HEK293 (cell line): Measurements from ENCODE around the gene PROM2.

Experiments used
- CTCF ChIA-PET: fragments of 350-600 bp; formaldehyde crosslinking; extraction: SDS; loops from one replicate; lab custom pipeline; 2021; ENCODE audit warnings: antibody characterized with exemption; lab: Yijun Ruan, JAX
- POLR2A ChIA-PET: fragments of 300-600 bp; formaldehyde crosslinking; extraction: SDS; loops from one replicate; lab custom pipeline; 2020; ENCODE audit warnings: antibody characterized with exemption, inconsistent platforms; lab: Yijun Ruan, JAX
- H3K27ac ChIP-seq: fragments of 200-500 bp; sonication (Bioruptor generic); 2 replicates; pipeline ENCODE4 v1.5.1; 2014; ENCODE audit warnings: low read depth, low read length, control low read depth, inconsistent platforms; ENCODE audit errors: extremely low read depth
- H3K36me3 ChIP-seq, 2 experiments: fragments of 200-500 bp in 1 of 2; sonication (Bioruptor generic) in 1 of 2; 1 replicate in 1 of 2; 2 replicates in 1 of 2; pipeline ENCODE4 v1.5.1; 2014 to 2017; ENCODE audit warnings: inconsistent platforms in 2 of 2, low read length in 2 of 2; ENCODE audit not compliant: control insufficient read depth in 2 of 2, insufficient read depth in 1 of 2
- H3K4me1 ChIP-seq: fragments of 200-500 bp; sonication (Bioruptor generic); 2 replicates; pipeline ENCODE4 v1.5.1; 2014; ENCODE audit warnings: mild to moderate bottlenecking, low read length, inconsistent platforms; ENCODE audit not compliant: control insufficient read depth, insufficient read depth
- H3K4me3 ChIP-seq: 2 replicates; pipeline ENCODE4 v1.5.1; 2011; ENCODE audit warnings: low read depth, mild to moderate bottlenecking, control low read depth, low read length, moderate library complexity
- H3K9me3 ChIP-seq: fragments of 200-500 bp; sonication (Bioruptor generic); 2 replicates; pipeline ENCODE4 v1.5.1; 2014; ENCODE audit warnings: low read depth, low read length, inconsistent platforms; ENCODE audit not compliant: control insufficient read depth, insufficient read depth
- IKZF3 ChIP-seq: fragments of 450-650 bp; IDR thresholded peaks from 2 replicates; pipeline ENCODE4 v1.5.0; 2018; ENCODE audit warnings: missing biosample characterization, mild to moderate bottlenecking, missing genetic modification characterization, moderate library complexity
- KLF7 ChIP-seq: fragments of 450-650 bp; formaldehyde crosslinking; IDR thresholded peaks from 2 replicates; pipeline ENCODE4 v1.5.1; 2016; ENCODE audit warnings: missing biosample characterization, missing genetic modification characterization, borderline replicate concordance
- YY1 ChIP-seq: fragments of 450-650 bp; formaldehyde crosslinking; IDR thresholded peaks from 2 replicates; pipeline ENCODE4 v1.5.1; 2018; ENCODE audit warnings: missing biosample characterization, missing genetic modification characterization
- ZBTB8A ChIP-seq: fragments of 450-650 bp; formaldehyde crosslinking; IDR thresholded peaks from 2 replicates; pipeline ENCODE4 v1.5.1; 2016; ENCODE audit warnings: missing biosample characterization, missing genetic modification characterization
- ZNF202 ChIP-seq: fragments of 450-650 bp; formaldehyde crosslinking; IDR thresholded peaks from 2 replicates; pipeline ENCODE4 v1.5.1; 2016; ENCODE audit warnings: missing biosample characterization, missing genetic modification characterization, borderline replicate concordance
- ZNF214 ChIP-seq: fragments of 450-650 bp; formaldehyde crosslinking; IDR thresholded peaks from 2 replicates; pipeline ENCODE4 v1.5.1; 2017; ENCODE audit warnings: missing biosample characterization, mild to moderate bottlenecking, missing genetic modification characterization, borderline replicate concordance
- ZNF239 ChIP-seq: fragments of 450-650 bp; formaldehyde crosslinking; IDR thresholded peaks from 2 replicates; pipeline ENCODE4 v1.5.1; 2016; ENCODE audit warnings: missing biosample characterization, missing genetic modification characterization
- ZNF394 ChIP-seq: fragments of 450-650 bp; formaldehyde crosslinking; IDR thresholded peaks from 2 replicates; pipeline ENCODE4 v1.5.1; 2016; ENCODE audit warnings: missing biosample characterization, missing genetic modification characterization, mild to moderate bottlenecking, moderate library complexity, borderline replicate concordance
- ZNF600 ChIP-seq: fragments of 450-650 bp; formaldehyde crosslinking; IDR thresholded peaks from 2 replicates; pipeline ENCODE4 v1.5.1; 2016; ENCODE audit warnings: missing biosample characterization, missing genetic modification characterization
- ZNF629 ChIP-seq: fragments of 450-650 bp; formaldehyde crosslinking; IDR thresholded peaks from 2 replicates; pipeline ENCODE4 v1.5.1; 2017; ENCODE audit warnings: missing biosample characterization, missing genetic modification characterization
- TF ChIP-seq, protein P1 (sequence below): fragments of 450-650 bp; formaldehyde crosslinking; conservative IDR thresholded peaks from 2 replicates; pipeline ENCODE4 v1.5.1; 2016; ENCODE audit warnings: low read depth, missing biosample characterization, missing genetic modification characterization
- TF ChIP-seq, protein P2 (sequence below): fragments of 450-650 bp; formaldehyde crosslinking; IDR thresholded peaks from 2 replicates; pipeline ENCODE4 v1.5.1; 2016; ENCODE audit warnings: missing biosample characterization, missing genetic modification characterization
- TF ChIP-seq, protein P3 (sequence below): fragments of 450-650 bp; formaldehyde crosslinking; IDR thresholded peaks from 2 replicates; pipeline ENCODE4 v1.5.1; 2016; ENCODE audit warnings: missing biosample characterization, missing genetic modification characterization
- TF ChIP-seq, protein P4 (sequence below): fragments of 450-650 bp; formaldehyde crosslinking; IDR thresholded peaks from 2 replicates; pipeline ENCODE4 v1.5.1; 2016; ENCODE audit warnings: missing biosample characterization, missing genetic modification characterization
- TF ChIP-seq, protein P5 (sequence below): fragments of 450-650 bp; formaldehyde crosslinking; IDR thresholded peaks from 2 replicates; pipeline ENCODE4 v1.5.1; 2016; ENCODE audit warnings: missing biosample characterization, missing genetic modification characterization, borderline replicate concordance

Gene PROM2, protein sequence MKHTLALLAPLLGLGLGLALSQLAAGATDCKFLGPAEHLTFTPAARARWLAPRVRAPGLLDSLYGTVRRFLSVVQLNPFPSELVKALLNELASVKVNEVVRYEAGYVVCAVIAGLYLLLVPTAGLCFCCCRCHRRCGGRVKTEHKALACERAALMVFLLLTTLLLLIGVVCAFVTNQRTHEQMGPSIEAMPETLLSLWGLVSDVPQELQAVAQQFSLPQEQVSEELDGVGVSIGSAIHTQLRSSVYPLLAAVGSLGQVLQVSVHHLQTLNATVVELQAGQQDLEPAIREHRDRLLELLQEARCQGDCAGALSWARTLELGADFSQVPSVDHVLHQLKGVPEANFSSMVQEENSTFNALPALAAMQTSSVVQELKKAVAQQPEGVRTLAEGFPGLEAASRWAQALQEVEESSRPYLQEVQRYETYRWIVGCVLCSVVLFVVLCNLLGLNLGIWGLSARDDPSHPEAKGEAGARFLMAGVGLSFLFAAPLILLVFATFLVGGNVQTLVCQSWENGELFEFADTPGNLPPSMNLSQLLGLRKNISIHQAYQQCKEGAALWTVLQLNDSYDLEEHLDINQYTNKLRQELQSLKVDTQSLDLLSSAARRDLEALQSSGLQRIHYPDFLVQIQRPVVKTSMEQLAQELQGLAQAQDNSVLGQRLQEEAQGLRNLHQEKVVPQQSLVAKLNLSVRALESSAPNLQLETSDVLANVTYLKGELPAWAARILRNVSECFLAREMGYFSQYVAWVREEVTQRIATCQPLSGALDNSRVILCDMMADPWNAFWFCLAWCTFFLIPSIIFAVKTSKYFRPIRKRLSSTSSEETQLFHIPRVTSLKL

DNA sequence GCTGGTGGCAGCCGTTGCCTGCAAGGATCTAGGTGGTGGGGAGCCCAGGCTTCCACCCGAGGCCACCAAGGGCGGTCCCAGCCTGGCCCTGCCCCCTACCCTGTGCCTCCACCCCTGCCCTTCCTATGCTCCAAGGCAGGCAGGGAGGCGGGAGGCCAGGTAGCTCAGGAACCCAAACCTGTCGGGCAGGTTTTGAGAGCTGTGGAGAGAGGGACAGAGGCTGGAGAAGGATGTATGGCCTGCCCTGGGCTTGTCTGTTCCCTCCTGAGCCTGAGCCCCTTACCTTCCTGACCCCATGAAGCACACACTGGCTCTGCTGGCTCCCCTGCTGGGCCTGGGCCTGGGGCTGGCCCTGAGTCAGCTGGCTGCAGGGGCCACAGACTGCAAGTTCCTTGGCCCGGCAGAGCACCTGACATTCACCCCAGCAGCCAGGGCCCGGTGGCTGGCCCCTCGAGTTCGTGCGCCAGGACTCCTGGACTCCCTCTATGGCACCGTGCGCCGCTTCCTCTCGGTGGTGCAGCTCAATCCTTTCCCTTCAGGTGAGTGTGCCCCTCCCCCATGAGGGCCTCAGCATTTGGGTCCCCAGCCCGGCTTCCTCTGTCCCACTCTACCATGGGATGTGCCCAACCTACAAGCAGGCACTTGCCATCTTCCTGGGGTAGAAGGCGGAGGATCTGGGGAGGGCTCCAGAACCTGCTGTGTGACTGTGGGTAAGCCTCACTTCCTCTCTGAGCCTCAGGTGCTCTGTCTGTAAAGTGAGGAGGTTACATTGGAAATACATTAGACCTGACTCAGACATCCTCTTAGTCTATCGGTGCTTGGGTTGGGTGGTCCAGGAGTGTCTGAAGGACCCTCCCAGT is at the start of gene PROM2:
TSS of gene PROM2 (plus strand) at position 159 of the 860 bp plus-strand sequence. CDS start at position 296, 137 bp downstream.
- H3K27ac ChIP-seq, result no peak within 1 kb of the TSS
- POLR2A ChIA-PET, result no interaction called here
- H3K4me3 ChIP-seq, result no peak within 1 kb of the TSS
- CTCF ChIA-PET, result no interaction called here
- no peaks in the 10 kb centered on the region for H3K36me3 ChIP-seq
- H3K4me1 ChIP-seq, result no peaks in the 10 kb centered on the region
- no peaks in the 10 kb centered on the region for H3K9me3 ChIP-seq
- TF ChIP-seq ZBTB8A (tag by site-specific recombination) (no peak), IKZF3 (tag by site-specific recombination) (no peak), KLF7 (tag by site-specific recombination) (no peak), YY1 (tag by site-specific recombination) (no peak), ZNF394 (tag by site-specific recombination) (no peak), ZNF202 (tag by site-specific recombination) (no peak), ZNF629 (no peak), ZNF239 (tag by site-specific recombination) (no peak), ZNF214 (tag by site-specific recombination) (no peak), ZNF600 (tag by site-specific recombination) (no peak)
- TF ChIP-seq, protein P1, sequence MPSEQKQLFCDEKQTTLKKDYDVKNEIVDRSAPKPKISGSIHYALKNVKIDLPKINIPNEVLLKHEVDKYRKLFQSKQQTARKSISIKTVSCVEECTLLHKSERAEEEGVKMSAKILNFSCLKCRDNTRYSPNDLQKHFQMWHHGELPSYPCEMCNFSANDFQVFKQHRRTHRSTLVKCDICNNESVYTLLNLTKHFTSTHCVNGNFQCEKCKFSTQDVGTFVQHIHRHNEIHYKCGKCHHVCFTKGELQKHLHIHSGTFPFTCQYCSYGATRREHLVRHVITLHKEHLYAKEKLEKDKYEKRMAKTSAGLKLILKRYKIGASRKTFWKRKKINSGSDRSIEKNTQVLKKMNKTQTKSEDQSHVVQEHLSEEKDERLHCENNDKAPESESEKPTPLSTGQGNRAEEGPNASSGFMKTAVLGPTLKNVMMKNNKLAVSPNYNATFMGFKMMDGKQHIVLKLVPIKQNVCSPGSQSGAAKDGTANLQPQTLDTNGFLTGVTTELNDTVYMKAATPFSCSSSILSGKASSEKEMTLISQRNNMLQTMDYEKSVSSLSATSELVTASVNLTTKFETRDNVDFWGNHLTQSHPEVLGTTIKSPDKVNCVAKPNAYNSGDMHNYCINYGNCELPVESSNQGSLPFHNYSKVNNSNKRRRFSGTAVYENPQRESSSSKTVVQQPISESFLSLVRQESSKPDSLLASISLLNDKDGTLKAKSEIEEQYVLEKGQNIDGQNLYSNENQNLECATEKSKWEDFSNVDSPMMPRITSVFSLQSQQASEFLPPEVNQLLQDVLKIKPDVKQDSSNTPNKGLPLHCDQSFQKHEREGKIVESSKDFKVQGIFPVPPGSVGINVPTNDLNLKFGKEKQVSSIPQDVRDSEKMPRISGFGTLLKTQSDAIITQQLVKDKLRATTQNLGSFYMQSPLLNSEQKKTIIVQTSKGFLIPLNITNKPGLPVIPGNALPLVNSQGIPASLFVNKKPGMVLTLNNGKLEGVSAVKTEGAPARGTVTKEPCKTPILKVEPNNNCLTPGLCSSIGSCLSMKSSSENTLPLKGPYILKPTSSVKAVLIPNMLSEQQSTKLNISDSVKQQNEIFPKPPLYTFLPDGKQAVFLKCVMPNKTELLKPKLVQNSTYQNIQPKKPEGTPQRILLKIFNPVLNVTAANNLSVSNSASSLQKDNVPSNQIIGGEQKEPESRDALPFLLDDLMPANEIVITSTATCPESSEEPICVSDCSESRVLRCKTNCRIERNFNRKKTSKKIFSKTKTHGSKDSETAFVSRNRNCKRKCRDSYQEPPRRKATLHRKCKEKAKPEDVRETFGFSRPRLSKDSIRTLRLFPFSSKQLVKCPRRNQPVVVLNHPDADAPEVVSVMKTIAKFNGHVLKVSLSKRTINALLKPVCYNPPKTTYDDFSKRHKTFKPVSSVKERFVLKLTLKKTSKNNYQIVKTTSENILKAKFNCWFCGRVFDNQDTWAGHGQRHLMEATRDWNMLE, result no peak
- TF ChIP-seq, protein P2, sequence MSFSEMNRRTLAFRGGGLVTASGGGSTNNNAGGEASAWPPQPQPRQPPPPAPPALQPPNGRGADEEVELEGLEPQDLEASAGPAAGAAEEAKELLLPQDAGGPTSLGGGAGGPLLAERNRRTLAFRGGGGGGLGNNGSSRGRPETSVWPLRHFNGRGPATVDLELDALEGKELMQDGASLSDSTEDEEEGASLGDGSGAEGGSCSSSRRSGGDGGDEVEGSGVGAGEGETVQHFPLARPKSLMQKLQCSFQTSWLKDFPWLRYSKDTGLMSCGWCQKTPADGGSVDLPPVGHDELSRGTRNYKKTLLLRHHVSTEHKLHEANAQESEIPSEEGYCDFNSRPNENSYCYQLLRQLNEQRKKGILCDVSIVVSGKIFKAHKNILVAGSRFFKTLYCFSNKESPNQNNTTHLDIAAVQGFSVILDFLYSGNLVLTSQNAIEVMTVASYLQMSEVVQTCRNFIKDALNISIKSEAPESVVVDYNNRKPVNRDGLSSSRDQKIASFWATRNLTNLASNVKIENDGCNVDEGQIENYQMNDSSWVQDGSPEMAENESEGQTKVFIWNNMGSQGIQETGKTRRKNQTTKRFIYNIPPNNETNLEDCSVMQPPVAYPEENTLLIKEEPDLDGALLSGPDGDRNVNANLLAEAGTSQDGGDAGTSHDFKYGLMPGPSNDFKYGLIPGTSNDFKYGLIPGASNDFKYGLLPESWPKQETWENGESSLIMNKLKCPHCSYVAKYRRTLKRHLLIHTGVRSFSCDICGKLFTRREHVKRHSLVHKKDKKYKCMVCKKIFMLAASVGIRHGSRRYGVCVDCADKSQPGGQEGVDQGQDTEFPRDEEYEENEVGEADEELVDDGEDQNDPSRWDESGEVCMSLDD (tag by site-specific recombination), result no peak
- TF ChIP-seq, protein P3, sequence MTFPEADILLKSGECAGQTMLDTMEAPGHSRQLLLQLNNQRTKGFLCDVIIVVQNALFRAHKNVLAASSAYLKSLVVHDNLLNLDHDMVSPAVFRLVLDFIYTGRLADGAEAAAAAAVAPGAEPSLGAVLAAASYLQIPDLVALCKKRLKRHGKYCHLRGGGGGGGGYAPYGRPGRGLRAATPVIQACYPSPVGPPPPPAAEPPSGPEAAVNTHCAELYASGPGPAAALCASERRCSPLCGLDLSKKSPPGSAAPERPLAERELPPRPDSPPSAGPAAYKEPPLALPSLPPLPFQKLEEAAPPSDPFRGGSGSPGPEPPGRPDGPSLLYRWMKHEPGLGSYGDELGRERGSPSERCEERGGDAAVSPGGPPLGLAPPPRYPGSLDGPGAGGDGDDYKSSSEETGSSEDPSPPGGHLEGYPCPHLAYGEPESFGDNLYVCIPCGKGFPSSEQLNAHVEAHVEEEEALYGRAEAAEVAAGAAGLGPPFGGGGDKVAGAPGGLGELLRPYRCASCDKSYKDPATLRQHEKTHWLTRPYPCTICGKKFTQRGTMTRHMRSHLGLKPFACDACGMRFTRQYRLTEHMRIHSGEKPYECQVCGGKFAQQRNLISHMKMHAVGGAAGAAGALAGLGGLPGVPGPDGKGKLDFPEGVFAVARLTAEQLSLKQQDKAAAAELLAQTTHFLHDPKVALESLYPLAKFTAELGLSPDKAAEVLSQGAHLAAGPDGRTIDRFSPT, result no peak
- TF ChIP-seq, protein P4, sequence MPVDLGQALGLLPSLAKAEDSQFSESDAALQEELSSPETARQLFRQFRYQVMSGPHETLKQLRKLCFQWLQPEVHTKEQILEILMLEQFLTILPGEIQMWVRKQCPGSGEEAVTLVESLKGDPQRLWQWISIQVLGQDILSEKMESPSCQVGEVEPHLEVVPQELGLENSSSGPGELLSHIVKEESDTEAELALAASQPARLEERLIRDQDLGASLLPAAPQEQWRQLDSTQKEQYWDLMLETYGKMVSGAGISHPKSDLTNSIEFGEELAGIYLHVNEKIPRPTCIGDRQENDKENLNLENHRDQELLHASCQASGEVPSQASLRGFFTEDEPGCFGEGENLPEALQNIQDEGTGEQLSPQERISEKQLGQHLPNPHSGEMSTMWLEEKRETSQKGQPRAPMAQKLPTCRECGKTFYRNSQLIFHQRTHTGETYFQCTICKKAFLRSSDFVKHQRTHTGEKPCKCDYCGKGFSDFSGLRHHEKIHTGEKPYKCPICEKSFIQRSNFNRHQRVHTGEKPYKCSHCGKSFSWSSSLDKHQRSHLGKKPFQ (tag by site-specific recombination), result no peak
- TF ChIP-seq, protein P5, sequence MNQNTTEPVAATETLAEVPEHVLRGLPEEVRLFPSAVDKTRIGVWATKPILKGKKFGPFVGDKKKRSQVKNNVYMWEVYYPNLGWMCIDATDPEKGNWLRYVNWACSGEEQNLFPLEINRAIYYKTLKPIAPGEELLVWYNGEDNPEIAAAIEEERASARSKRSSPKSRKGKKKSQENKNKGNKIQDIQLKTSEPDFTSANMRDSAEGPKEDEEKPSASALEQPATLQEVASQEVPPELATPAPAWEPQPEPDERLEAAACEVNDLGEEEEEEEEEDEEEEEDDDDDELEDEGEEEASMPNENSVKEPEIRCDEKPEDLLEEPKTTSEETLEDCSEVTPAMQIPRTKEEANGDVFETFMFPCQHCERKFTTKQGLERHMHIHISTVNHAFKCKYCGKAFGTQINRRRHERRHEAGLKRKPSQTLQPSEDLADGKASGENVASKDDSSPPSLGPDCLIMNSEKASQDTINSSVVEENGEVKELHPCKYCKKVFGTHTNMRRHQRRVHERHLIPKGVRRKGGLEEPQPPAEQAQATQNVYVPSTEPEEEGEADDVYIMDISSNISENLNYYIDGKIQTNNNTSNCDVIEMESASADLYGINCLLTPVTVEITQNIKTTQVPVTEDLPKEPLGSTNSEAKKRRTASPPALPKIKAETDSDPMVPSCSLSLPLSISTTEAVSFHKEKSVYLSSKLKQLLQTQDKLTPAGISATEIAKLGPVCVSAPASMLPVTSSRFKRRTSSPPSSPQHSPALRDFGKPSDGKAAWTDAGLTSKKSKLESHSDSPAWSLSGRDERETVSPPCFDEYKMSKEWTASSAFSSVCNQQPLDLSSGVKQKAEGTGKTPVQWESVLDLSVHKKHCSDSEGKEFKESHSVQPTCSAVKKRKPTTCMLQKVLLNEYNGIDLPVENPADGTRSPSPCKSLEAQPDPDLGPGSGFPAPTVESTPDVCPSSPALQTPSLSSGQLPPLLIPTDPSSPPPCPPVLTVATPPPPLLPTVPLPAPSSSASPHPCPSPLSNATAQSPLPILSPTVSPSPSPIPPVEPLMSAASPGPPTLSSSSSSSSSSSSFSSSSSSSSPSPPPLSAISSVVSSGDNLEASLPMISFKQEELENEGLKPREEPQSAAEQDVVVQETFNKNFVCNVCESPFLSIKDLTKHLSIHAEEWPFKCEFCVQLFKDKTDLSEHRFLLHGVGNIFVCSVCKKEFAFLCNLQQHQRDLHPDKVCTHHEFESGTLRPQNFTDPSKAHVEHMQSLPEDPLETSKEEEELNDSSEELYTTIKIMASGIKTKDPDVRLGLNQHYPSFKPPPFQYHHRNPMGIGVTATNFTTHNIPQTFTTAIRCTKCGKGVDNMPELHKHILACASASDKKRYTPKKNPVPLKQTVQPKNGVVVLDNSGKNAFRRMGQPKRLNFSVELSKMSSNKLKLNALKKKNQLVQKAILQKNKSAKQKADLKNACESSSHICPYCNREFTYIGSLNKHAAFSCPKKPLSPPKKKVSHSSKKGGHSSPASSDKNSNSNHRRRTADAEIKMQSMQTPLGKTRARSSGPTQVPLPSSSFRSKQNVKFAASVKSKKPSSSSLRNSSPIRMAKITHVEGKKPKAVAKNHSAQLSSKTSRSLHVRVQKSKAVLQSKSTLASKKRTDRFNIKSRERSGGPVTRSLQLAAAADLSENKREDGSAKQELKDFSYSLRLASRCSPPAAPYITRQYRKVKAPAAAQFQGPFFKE (tag by site-specific recombination), result no peak
